ENCODE results near the gene MRPL48. TPM values are rescaled to one million over a fixed set of nuclear protein-coding genes. Genes with fewer than 3 reads are reported as not detected.

MRPL48 gene
- total RNA-seq, 4 donors from 2014 or later = 15.2 to 26.4 (median 21.0) TPM

DNA sequence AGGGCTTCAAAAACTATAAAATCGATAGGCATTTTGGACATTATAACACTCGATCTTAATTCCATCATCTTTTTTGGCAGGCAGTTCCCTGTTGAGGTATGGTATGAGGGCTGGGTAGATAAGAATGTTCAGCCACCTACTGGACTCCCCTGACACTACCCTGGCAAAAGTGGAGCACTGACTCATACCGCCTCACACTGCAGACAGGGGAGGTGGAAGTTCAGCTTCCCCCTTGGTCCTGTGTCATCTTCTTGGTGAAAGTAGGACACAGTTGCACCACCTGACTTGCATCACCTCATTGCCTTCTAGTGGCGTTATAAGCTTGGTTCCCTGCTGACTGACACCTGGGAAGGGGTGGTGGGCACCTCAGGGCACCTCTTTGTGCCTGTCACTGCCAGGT lies 119.5 kb downstream of the MRPL48 start:
- WGBS, 2 donors = 89 to 93% methylated on average over 4 of the region's 4 CpGs
- intact Hi-C loops (cut with DNase I; ENCODE audit: low total_unique reads) = no loop called here
- TF ChIP-seq, protein P1, sequence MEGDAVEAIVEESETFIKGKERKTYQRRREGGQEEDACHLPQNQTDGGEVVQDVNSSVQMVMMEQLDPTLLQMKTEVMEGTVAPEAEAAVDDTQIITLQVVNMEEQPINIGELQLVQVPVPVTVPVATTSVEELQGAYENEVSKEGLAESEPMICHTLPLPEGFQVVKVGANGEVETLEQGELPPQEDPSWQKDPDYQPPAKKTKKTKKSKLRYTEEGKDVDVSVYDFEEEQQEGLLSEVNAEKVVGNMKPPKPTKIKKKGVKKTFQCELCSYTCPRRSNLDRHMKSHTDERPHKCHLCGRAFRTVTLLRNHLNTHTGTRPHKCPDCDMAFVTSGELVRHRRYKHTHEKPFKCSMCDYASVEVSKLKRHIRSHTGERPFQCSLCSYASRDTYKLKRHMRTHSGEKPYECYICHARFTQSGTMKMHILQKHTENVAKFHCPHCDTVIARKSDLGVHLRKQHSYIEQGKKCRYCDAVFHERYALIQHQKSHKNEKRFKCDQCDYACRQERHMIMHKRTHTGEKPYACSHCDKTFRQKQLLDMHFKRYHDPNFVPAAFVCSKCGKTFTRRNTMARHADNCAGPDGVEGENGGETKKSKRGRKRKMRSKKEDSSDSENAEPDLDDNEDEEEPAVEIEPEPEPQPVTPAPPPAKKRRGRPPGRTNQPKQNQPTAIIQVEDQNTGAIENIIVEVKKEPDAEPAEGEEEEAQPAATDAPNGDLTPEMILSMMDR (IDR thresholded peaks at IDR 0.05) = no peak
- TF ChIP-seq POLR2A (IDR thresholded peaks at IDR 0.05) = no peak
- no peak for DNase-seq (ENCODE audit: low spot score in 2 of 2)
- no peak overlapping the region for H3K4me3 ChIP-seq (ENCODE audit: low read depth, poor library complexity, severe bottlenecking)

DNA sequence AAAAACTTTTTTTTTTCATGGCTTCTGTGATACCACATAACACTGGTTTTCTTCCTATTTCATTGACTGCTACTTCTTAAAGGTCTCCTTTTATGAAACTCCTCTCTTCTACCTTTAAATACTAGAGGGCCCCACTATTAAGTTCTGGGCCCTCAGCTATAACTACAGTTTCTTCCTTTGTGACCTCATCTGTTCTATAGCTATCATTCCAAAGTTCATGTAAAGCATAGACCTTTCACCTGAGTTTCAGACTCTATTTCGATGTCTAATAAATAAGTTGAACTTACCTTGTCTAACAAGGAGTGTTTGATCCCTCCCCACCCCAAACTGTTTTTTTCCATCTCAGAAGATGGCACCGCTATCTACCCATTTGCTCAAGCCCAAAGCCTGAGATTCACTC lies 124.4 kb downstream of the MRPL48 start:
- no peak for TF ChIP-seq POLR2A (IDR thresholded peaks at IDR 0.05)
- TF ChIP-seq, protein P1 (IDR thresholded peaks at IDR 0.05) = no peak
- no peak overlapping the region for H3K4me3 ChIP-seq (ENCODE audit: low read depth, poor library complexity, severe bottlenecking)
- no peak for DNase-seq (ENCODE audit: low spot score in 2 of 2)
- 96 to 97% methylated on average over 2 of the region's 2 CpGs for WGBS, 2 donors
- intact Hi-C loops (cut with DNase I; ENCODE audit: low total_unique reads) = no loop called here

DNA sequence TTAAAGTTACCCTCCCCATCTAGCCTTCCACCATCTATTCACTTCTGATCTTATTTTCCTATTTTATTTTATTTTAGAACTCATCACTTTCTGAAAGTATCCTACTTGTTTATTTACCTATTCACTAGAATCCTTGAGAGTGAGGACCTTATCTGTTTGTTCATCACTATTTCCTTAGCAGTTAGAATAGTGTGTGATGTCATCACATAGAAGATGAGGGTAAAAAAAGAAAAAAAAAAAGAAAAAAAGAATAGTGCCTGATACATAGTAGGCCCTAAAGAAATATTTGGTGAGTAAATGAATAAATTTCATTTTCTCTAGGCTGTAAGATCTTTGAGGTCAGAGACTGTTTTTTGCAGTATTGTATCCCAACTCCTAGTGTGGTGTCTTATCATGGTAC lies 125.8 kb downstream of the MRPL48 start:
- intact Hi-C loops (cut with DNase I; ENCODE audit: low total_unique reads) = no loop called here
- no peak for DNase-seq (ENCODE audit: low spot score in 2 of 2)
- H3K4me3 ChIP-seq (ENCODE audit: low read depth, poor library complexity, severe bottlenecking) = no peak overlapping the region
- TF ChIP-seq POLR2A (IDR thresholded peaks at IDR 0.05) = no peak
- TF ChIP-seq, protein P1 (IDR thresholded peaks at IDR 0.05) = no peak

DNA sequence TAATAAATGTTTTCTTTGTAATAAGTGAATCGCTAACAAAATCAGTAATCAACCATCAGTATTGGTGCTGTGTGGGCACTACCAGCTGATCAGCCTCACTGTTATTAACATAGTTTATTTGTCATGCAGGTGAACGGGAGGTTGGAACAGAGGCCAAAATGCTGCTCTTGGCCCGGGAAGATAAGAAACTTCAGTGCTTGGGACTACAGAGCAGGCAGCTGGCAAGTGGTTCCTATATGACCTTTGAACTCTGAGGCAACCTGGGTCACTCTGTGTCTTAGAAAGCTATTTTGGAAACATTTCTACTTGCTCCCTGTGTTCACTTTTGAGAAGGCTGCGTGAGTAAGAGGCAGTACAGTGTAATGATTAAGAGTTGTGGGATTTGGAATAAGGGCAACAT lies 126.6 kb downstream of the MRPL48 start:
- intact Hi-C loops (cut with DNase I; ENCODE audit: low total_unique reads) = no loop called here
- H3K4me3 ChIP-seq (ENCODE audit: low read depth, poor library complexity, severe bottlenecking) = no peak overlapping the region
- TF ChIP-seq, protein P1 (IDR thresholded peaks at IDR 0.05) = no peak
- TF ChIP-seq POLR2A (IDR thresholded peaks at IDR 0.05) = no peak
- WGBS, 2 donors = 89 to 91% methylated on average over 4 of the region's 4 CpGs
- DNase-seq (ENCODE audit: low spot score in 2 of 2) = no peak

Other genes starting within 250 kb of the MRPL48 start
- gene FAM168A, start 189.8 kb upstream of the MRPL48 start, total RNA-seq = 10 to 100 TPM; 10.7 to 28.1 (median 20.5) TPM
- gene PLEKHB1, start 141.3 kb upstream of the MRPL48 start, total RNA-seq = 10 to 100 TPM in 2 of 4 donors, 1 to 10 TPM in 2; 2.9 to 18.9 (median 9.1) TPM
- gene RAB6A, start 26.8 kb upstream of the MRPL48 start, total RNA-seq = 100 to 1,000 TPM; 119 to 178 (median 151) TPM
- gene COA4, start 89.0 kb downstream of the MRPL48 start, total RNA-seq = 10 to 100 TPM; 32.5 to 50.0 (median 36.7) TPM
- gene PAAF1, start 89.1 kb downstream of the MRPL48 start, total RNA-seq = 10 to 100 TPM in 3 of 4 donors, 1 to 10 TPM in 1; 9.8 to 21.2 (median 13.5) TPM
- under 1 TPM in 1 of 4 donors, not detected in 3; 0.42 TPM for gene DNAJB13, start 163.2 kb downstream of the MRPL48 start, total RNA-seq
- 10 to 100 TPM in 2 of 4 donors, 1 to 10 TPM in 2; 2.2 to 14.0 (median 10.1) TPM for gene UCP2, start 195.0 kb downstream of the MRPL48 start, total RNA-seq
- gene UCP3, start 221.2 kb downstream of the MRPL48 start, total RNA-seq = 1 to 10 TPM in 3 of 4 donors, under 1 TPM in 1; 0.68 to 6.4 (median 3.6) TPM

All from lower leg skin (tissue), 4 donors.